ENCODE data around the gene NTNG1. TPM values are rescaled to one million over a fixed set of nuclear protein-coding genes. Genes with fewer than 3 reads are reported as not detected.
A peak's percentile ranks its signal among the peaks of the same experiment; 100 is the strongest.

Gene NTNG1
- total and polyA plus RNA-seq, 2 of the 13 experiments (the other 11 are each of a cell fraction or from before 2014, with no cell fraction given): not detected

- no peak for TF ChIP-seq GMEB2 (CRISPR knock-in tag; IDR thresholded peaks at IDR 0.05; ENCODE audit: low read depth)
- peak; percentile 95 for TF ChIP-seq NCOR1 (IDR thresholded peaks at IDR 0.05; ENCODE audit: borderline replicate concordance, low read length)
- TF ChIP-seq, protein P1, sequence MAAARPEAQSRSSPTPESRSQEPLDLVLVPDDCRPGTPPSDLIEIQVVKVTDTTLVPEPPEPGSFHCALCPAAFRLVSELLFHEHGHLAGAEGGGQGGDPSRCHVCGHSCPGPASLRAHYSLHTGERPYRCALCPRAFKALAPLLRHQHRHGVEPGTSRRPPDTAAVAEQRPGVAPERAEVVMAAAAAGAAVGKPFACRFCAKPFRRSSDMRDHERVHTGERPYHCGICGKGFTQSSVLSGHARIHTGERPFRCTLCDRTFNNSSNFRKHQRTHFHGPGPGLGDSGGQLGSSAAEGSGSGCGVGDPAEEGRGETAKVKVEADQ (CRISPR knock-in tag; IDR thresholded peaks at IDR 0.05; ENCODE audit: borderline replicate concordance): peak; percentile 25; the same call in 1 of the 2 replicates
- TF ChIP-seq ZNF337 (CRISPR knock-in tag; IDR thresholded peaks at IDR 0.05; ENCODE audit: borderline replicate concordance, low read depth): no peak
- TF ChIP-seq FOXA1 (IDR thresholded peaks at IDR 0.05): peak; percentile 96
- peak; percentile 97 for TF ChIP-seq FOXA1 (CRISPR knock-in tag; IDR thresholded peaks at IDR 0.05)
- peak; percentile 58; the same call in 1 of the 2 replicates for TF ChIP-seq LCORL (IDR thresholded peaks at IDR 0.05)
- peak; percentile 84; the same call in 1 of the 2 replicates for TF ChIP-seq LCORL (CRISPR knock-in tag; IDR thresholded peaks at IDR 0.05)
- no peak for TF ChIP-seq HDAC6 (IDR thresholded peaks at IDR 0.05; ENCODE audit: low read depth, low read length)
- TF ChIP-seq BCL3 (CRISPR knock-in tag; IDR thresholded peaks at IDR 0.05): no peak
- TF ChIP-seq, protein P2, sequence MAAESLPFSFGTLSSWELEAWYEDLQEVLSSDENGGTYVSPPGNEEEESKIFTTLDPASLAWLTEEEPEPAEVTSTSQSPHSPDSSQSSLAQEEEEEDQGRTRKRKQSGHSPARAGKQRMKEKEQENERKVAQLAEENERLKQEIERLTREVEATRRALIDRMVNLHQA (CRISPR knock-in tag; IDR thresholded peaks at IDR 0.05): no peak
- no peak for TF ChIP-seq ZBED4 (CRISPR knock-in tag; IDR thresholded peaks at IDR 0.05; ENCODE audit: borderline replicate concordance)
- peak; percentile 64; the same call in 1 of the 2 replicates for TF ChIP-seq SMARCC2 (IDR thresholded peaks at IDR 0.05)
- TF ChIP-seq ZNF678 (CRISPR knock-in tag; IDR thresholded peaks at IDR 0.05): no peak
- TF ChIP-seq NFE2L1 (CRISPR knock-in tag; IDR thresholded peaks at IDR 0.05; ENCODE audit: borderline replicate concordance): no peak
- TF ChIP-seq, protein P3, sequence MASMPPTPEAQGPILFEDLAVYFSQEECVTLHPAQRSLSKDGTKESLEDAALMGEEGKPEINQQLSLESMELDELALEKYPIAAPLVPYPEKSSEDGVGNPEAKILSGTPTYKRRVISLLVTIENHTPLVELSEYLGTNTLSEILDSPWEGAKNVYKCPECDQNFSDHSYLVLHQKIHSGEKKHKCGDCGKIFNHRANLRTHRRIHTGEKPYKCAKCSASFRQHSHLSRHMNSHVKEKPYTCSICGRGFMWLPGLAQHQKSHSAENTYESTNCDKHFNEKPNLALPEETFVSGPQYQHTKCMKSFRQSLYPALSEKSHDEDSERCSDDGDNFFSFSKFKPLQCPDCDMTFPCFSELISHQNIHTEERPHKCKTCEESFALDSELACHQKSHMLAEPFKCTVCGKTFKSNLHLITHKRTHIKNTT (CRISPR knock-in tag; IDR thresholded peaks at IDR 0.05): no peak
- TF ChIP-seq KDM4B (CRISPR knock-in tag; IDR thresholded peaks at IDR 0.05): 0 out of 2 replicates have a peak, but pooled peaks have one; percentile 24
- no peak for TF ChIP-seq YY1 (IDR thresholded peaks at IDR 0.05; ENCODE audit: insufficient read depth, insufficient replicate concordance, low read depth, low read length)
- peak; percentile 84; the same call in 1 of the 2 replicates for TF ChIP-seq MEIS2 (CRISPR knock-in tag; IDR thresholded peaks at IDR 0.05)
- peak; percentile 94 for TF ChIP-seq TBX2 (CRISPR knock-in tag; IDR thresholded peaks at IDR 0.05; ENCODE audit: borderline replicate concordance)
- no peak for TF ChIP-seq XBP1 (CRISPR knock-in tag; IDR thresholded peaks at IDR 0.05)
These were observed 385.8 kb downstream of the NTNG1 start (continued) for GRCh38 chr1:107526524-107527198.
